IMR-90 (cell line): ENCODE measurements around the gene PANK4. TPM values are rescaled to one million over a fixed set of nuclear protein-coding genes. Genes with fewer than 3 reads are reported as not detected.

ENCODE experiments used
- ATAC-seq: fragments of 200-7000 bp; cut with Tn5 transposase; 2 replicates; pipeline ENCODE4 v1.9.1; 2020; ENCODE audit warnings: low read depth, mild to moderate bottlenecking, moderate library complexity
- BruUV-seq: library from RNA; stranded (reverse); fragments of 400-500 nt; replicated peaks from 2 replicates; lab custom pipeline; 2021; lab: Mats Ljungman, UMichigan
- CTCF ChIA-PET: fragments of 300-600 bp; formaldehyde crosslinking; extraction: SDS; loops from one replicate; lab custom pipeline; 2021; ENCODE audit warnings: antibody characterized with exemption; lab: Yijun Ruan, JAX
- POLR2A ChIA-PET: fragments of 300-600 bp; sonication (Branson Sonifier 250); formaldehyde crosslinking; loops from one replicate; lab custom pipeline; 2022; ENCODE audit warnings: antibody characterized with exemption; ENCODE audit not compliant: unreplicated experiment; lab: Charles Lee
- DNase-seq: peaks from one replicate; pipeline ENCODE4 v3.0.0; 2013
- H2AFZ ChIP-seq: replicated peaks from 2 replicates; pipeline ENCODE3; 2013; ENCODE audit warnings: low read length, mild to moderate bottlenecking; ENCODE audit not compliant: poor library complexity
- H2AK5ac ChIP-seq: 2 replicates; pipeline ENCODE4 v1.6.1; 2013; ENCODE audit warnings: low read depth, low read length, inconsistent platforms
- H2AK9ac ChIP-seq: replicated peaks from 2 replicates; pipeline ENCODE3; 2013; ENCODE audit warnings: mild to moderate bottlenecking, low read depth, low read length, moderate library complexity; ENCODE audit not compliant: poor library complexity
- H2BK120ac ChIP-seq: 2 replicates; pipeline ENCODE4 v1.6.1; 2013; ENCODE audit warnings: low read depth, low read length, inconsistent platforms
- H2BK15ac ChIP-seq: 3 replicates; pipeline ENCODE4 v1.6.1; 2013; ENCODE audit warnings: low read depth, low read length, inconsistent platforms
- H2BK20ac ChIP-seq: 2 replicates; pipeline ENCODE4 v1.6.1; 2013; ENCODE audit warnings: low read depth, mild to moderate bottlenecking, inconsistent platforms, low read length, moderate library complexity
- H2BK5ac ChIP-seq: 2 replicates; pipeline ENCODE4 v1.6.1; 2013; ENCODE audit warnings: mild to moderate bottlenecking, low read depth, low read length, inconsistent platforms; ENCODE audit not compliant: poor library complexity, severe bottlenecking
- H3K14ac ChIP-seq: replicated peaks from 2 replicates; pipeline ENCODE4 v1.6.1; 2013; ENCODE audit warnings: low read depth, low read length, inconsistent platforms
- H3K18ac ChIP-seq: 2 replicates; pipeline ENCODE4 v1.6.1; 2013; ENCODE audit warnings: low read depth, low read length, control low read depth
- H3K23ac ChIP-seq: 2 replicates; pipeline ENCODE4 v1.6.1; 2013; ENCODE audit warnings: low read depth, low read length, inconsistent platforms
- H3K27ac ChIP-seq: 2 replicates; pipeline ENCODE4 v1.5.1; 2013; ENCODE audit warnings: mild to moderate bottlenecking, control low read depth, low read length; ENCODE audit not compliant: insufficient read depth
- H3K27me3 ChIP-seq: 2 replicates; pipeline ENCODE4 v1.6.1; 2013; ENCODE audit warnings: low read length; ENCODE audit not compliant: control insufficient read depth, insufficient read depth
- H3K36me3 ChIP-seq: 2 replicates; pipeline ENCODE4 v1.6.1; 2013; ENCODE audit warnings: low read length, mixed read lengths; ENCODE audit not compliant: control insufficient read depth, insufficient read depth
- H3K4ac ChIP-seq: 2 replicates; pipeline ENCODE4 v1.6.1; 2013; ENCODE audit warnings: low read depth, low read length, inconsistent platforms
- H3K4me1 ChIP-seq: 2 replicates; pipeline ENCODE4 v1.6.1; 2013; ENCODE audit warnings: low read length, mixed read lengths; ENCODE audit not compliant: control insufficient read depth, insufficient read depth
- H3K4me2 ChIP-seq: 2 replicates; pipeline ENCODE4 v1.6.1; 2013; ENCODE audit warnings: low read depth, mild to moderate bottlenecking, control low read depth, low read length, moderate library complexity
- H3K4me3 ChIP-seq: 2 replicates; pipeline ENCODE4 v1.5.1; 2013; ENCODE audit warnings: low read depth, mild to moderate bottlenecking, control low read depth, low read length, moderate library complexity; ENCODE audit not compliant: insufficient read depth
- H3K56ac ChIP-seq: 2 replicates; pipeline ENCODE4 v1.6.1; 2013; ENCODE audit warnings: low read length, inconsistent platforms; ENCODE audit not compliant: insufficient read depth; ENCODE audit errors: extremely low read depth
- H3K79me1 ChIP-seq, 2 experiments: 2 replicates each; pipeline ENCODE4 v1.6.1; 2013; ENCODE audit warnings: low read length in 2 of 2, inconsistent platforms in 1 of 2, low read depth in 1 of 2
- H3K9ac ChIP-seq: 2 replicates; pipeline ENCODE4 v1.6.1; 2013; ENCODE audit warnings: low read depth, low read length, control low read depth
- H3K9me1 ChIP-seq: 2 replicates; pipeline ENCODE4 v1.6.1; 2013; ENCODE audit warnings: low read length, inconsistent platforms; ENCODE audit not compliant: insufficient read depth
- H3K9me3 ChIP-seq: 2 replicates; pipeline ENCODE4 v1.6.1; 2013; ENCODE audit warnings: low read length; ENCODE audit not compliant: control insufficient read depth, insufficient read depth
- H4K20me1 ChIP-seq: 2 replicates; pipeline ENCODE4 v1.6.1; 2013; ENCODE audit warnings: low read length, inconsistent platforms; ENCODE audit not compliant: insufficient read depth
- H4K5ac ChIP-seq: 2 replicates; pipeline ENCODE4 v1.6.1; 2013; ENCODE audit warnings: mild to moderate bottlenecking, low read depth, low read length, control low read depth
- H4K8ac ChIP-seq, 2 experiments: 2 replicates each; pipeline ENCODE4 v1.6.1; 2013; ENCODE audit warnings: low read depth in 2 of 2, low read length in 2 of 2, control low read depth in 1 of 2, inconsistent platforms in 1 of 2
- H4K91ac ChIP-seq: 2 replicates; pipeline ENCODE4 v1.6.1; 2013; ENCODE audit warnings: low read depth, low read length, inconsistent platforms; ENCODE audit not compliant: insufficient read depth
- BHLHE40 ChIP-seq: fragments of 150-350 bp; IDR thresholded peaks from 2 replicates; pipeline ENCODE4 v1.6.1; 2016; ENCODE audit warnings: mild to moderate bottlenecking, low read depth, low read length
- CEBPB ChIP-seq: IDR thresholded peaks from 2 replicates; pipeline ENCODE4 v1.6.1; 2012; ENCODE audit warnings: low read depth, low read length, improper control_type of control experiment
- CHD1 ChIP-seq: IDR thresholded peaks from 2 replicates; pipeline ENCODE4 v1.6.1; 2012; ENCODE audit warnings: low read depth, low read length, improper control_type of control experiment
- MAZ ChIP-seq: IDR thresholded peaks from 2 replicates; pipeline ENCODE4 v1.6.1; 2012; ENCODE audit warnings: low read depth, mild to moderate bottlenecking, low read length, improper control_type of control experiment, moderate library complexity, borderline replicate concordance
- NFE2L2 ChIP-seq: fragments of 150-350 bp; IDR thresholded peaks from 2 replicates; pipeline ENCODE4 v1.6.1; 2016; ENCODE audit warnings: low read depth, mild to moderate bottlenecking, low read length
- POLR2A ChIP-seq: IDR thresholded peaks from 2 replicates; pipeline ENCODE4 v1.6.1; 2012; ENCODE audit warnings: mild to moderate bottlenecking, low read depth, low read length
- RAD21 ChIP-seq: IDR thresholded peaks from 2 replicates; pipeline ENCODE4 v1.6.1; 2012; ENCODE audit warnings: low read length, improper control_type of control experiment
- RCOR1 ChIP-seq: IDR thresholded peaks from 2 replicates; pipeline ENCODE4 v1.6.1; 2012; ENCODE audit warnings: mild to moderate bottlenecking, low read length, improper control_type of control experiment; ENCODE audit not compliant: insufficient replicate concordance
- SMC3 ChIP-seq: fragments of 150-350 bp; IDR thresholded peaks from 2 replicates; pipeline ENCODE4 v1.6.1; 2016; ENCODE audit warnings: low read depth, mild to moderate bottlenecking, antibody characterized with exemption, low read length, moderate library complexity
- WGBS, 2 experiments: methylation state at CpG; one replicate each; pipeline versions ENCODE4 v1.1.5 to v1.1.7; 2013; ENCODE audit warnings: missing lambda C conversion rate in 2 of 2; ENCODE audit not compliant: insufficient read length in 1 of 2; ENCODE audit errors: extremely low coverage in 2 of 2; 5-methylcytosine and 5-hydroxymethylcytosine counted together
- dilution Hi-C: fragments of 300-500 bp; cut with HindIII; formaldehyde crosslinking; loops from one replicate; pipeline ENCODE4 v1.14.3; 2018; ENCODE audit warnings: low sequenced_read_pairs; ENCODE audit not compliant: unreplicated experiment
- in situ Hi-C: fragments of 300-500 bp; cut with MboI; formaldehyde crosslinking; loops from 3 replicates; pipeline ENCODE4 v1.14.3; 2019; ENCODE audit warnings: low sequenced_read_pairs, inconsistent platforms, mixed read lengths
- intact Hi-C: fragments of 100-400 bp; cut with micrococcal nuclease; formaldehyde crosslinking; loops from 2 replicates; pipeline ENCODE4 v1.10.0; 2022
- polyA plus RNA-seq, 3 experiments: library from polyadenylated mRNA; depleted of rRNA; stranded (reverse); fragments of >200 nt; gene quantifications; 2 replicates each; pipeline ENCODE4 v1.2.3, GENCODE V29; 2012; ENCODE audit warnings: low replicate concordance in 1 of 3
- total RNA-seq: library from RNA; depleted of rRNA; stranded (reverse); fragments of >200 nt; gene quantifications from 2 replicates; pipeline ENCODE4 v1.2.3, GENCODE V29; 2012

Gene PANK4
- total and polyA plus RNA-seq, 2 of the 4 experiments (the other 2 are of a cell fraction): 14.0 to 18.5 TPM

DNA sequence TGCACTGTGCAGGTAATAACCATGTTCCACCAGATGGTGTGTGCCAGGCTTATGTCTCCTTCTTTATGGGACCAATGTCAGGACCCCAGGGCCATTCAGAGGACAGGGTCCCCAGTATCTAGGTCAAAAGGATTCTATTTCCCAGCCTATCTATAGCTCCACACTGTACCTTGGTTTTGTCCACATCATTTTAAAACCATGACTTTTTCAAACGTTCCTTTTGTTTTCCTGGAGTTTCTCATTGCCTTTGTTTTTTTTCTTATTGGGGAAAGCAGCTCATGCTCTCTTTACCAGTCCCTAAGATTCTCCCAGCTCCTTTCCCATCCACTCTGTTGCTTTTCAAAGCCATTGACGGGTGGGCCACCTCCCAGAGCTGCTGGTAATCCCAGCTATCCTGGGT is 37.7 kb downstream of the PANK4 start:
- ChIA-PET POLR2A (no interaction called here), CTCF (no interaction called here)
- Histone ChIP-seq H4K91ac (no peak overlapping the region), H3K18ac (no peak overlapping the region), H3K14ac (no peak overlapping the region), H2AFZ (no peak overlapping the region), H3K9ac (no peak overlapping the region), H2BK5ac (no peak overlapping the region), H3K9me3 (peaks cover 11% of the 10 kb centered on the region), H3K4me3 (no peak overlapping the region), H3K9me1 (peaks cover 3% of the 10 kb centered on the region; the same call in 1 of the 2 replicates), H3K56ac (no peak overlapping the region), H3K27me3 (peaks cover 15% of the 10 kb centered on the region; the same call in 1 of the 2 replicates), H3K23ac (no peak overlapping the region), H3K4ac (no peak overlapping the region), H4K5ac (no peak overlapping the region), H3K4me2 (no peak overlapping the region), H2BK15ac (no peak overlapping the region), H3K36me3 (no peaks in the 10 kb centered on the region), H3K4me1 (no peaks in the 10 kb centered on the region), H2BK20ac (no peak overlapping the region), H2BK120ac (no peak overlapping the region), H3K27ac (no peak overlapping the region), H3K79me1 (no peaks in the 10 kb centered on the region), H2AK9ac (no peak overlapping the region), H2AK5ac (no peak overlapping the region), H4K20me1 (no peaks in the 10 kb centered on the region; the same call in 1 of the 2 replicates), H4K8ac (no peak overlapping the region)
- ATAC-seq (no peak), DNase-seq (no peak)
- intact Hi-C loops: no loop called here
- 40% methylated on average over 1 of the region's 2 CpGs; no CpG with 5 or more reads in 1 of the 2 experiments for WGBS, 2 experiments
- in situ Hi-C loops: no loop called here
- no TSS peak for BruUV-seq
- dilution Hi-C loops: no loop called here
- TF ChIP-seq CHD1: no peak
- TF ChIP-seq NFE2L2: no peak
- TF ChIP-seq RCOR1: no peak
- TF ChIP-seq SMC3: no peak
- no peak for TF ChIP-seq CEBPB
- no peak for TF ChIP-seq MAZ
- TF ChIP-seq POLR2A: no peak
- TF ChIP-seq BHLHE40: no peak
- no peak for TF ChIP-seq RAD21
